Measurements from ENCODE around the gene SPOP.
A peak's percentile ranks its signal among the peaks of the same experiment; 100 is the strongest.
"Not testable (repeated sequence)": the region's sequence is repeated elsewhere in the genome, so short reads cannot be mapped to it uniquely, and the experiment has no call there.

SPOP gene

DNA sequence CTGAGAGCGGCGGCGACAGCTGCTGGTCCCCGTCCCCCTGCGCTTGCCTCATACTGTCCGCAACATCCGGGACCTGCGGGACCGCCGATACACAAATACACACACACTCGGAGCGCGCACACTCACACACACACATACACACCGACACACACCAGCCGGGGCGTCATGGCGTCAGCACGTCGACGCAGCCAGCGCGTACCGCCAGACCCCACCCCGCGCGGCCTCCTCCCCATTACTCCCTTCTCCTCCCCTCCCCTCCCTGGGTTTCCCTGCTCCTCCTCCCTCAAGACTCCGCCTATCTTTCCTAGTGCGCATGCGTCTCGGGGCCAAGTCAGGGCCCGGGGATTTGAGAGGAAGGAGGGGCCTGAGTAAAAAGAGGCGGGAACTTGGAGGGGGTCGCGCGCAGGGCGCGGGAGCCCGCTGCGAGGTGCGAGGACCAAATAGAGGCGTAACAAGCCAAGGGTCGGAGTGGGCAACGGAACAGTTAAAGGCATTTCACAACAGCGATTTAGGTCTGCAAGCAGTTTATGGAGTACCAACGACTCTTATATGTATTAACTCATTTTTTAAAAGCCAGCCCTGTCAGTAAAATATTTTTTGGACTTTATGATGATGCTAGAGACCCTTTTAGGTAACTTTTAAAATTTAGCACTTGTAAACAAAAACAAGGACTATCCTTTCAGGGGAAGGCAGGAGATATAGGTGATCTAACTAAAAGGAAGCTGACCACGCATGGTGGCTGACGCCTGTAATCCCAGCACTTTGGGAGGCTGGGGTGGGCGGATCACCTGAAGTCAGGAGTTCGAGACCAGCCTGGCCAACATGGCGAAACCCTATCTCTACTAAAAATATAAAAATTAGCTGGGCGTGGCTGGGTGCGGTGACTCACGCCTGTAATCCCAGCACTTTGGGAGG is at the start of gene SPOP:
SPOP (minus strand) TSS at position 165 of the 915 bp plus-strand sequence. CDS start 55,287 bp downstream, outside the sequence.
- peak; percentile 98 for DNase-seq (ENCODE audit: low read depth)

DNA sequence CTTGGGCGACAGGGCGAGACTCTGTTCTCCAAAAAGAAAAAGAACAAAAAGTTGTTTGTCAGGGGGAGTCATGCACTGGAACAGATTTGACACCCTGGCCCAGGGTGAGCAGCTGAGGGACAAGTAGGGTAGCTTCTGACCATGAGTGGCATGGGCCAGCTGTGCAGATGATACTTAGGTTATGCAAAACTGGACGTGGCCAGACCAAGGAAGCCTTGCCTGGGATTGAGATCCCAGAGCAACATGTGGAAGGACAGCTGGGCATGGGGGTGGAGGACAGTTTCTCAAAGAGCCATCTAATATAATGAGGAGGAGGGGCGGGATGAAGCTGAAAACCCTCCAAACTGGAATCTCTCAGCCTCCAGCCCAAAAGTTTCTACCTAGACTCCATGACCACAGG is 49.5 kb upstream of the SPOP start:
- no peak for DNase-seq (ENCODE audit: low read depth)

DNA sequence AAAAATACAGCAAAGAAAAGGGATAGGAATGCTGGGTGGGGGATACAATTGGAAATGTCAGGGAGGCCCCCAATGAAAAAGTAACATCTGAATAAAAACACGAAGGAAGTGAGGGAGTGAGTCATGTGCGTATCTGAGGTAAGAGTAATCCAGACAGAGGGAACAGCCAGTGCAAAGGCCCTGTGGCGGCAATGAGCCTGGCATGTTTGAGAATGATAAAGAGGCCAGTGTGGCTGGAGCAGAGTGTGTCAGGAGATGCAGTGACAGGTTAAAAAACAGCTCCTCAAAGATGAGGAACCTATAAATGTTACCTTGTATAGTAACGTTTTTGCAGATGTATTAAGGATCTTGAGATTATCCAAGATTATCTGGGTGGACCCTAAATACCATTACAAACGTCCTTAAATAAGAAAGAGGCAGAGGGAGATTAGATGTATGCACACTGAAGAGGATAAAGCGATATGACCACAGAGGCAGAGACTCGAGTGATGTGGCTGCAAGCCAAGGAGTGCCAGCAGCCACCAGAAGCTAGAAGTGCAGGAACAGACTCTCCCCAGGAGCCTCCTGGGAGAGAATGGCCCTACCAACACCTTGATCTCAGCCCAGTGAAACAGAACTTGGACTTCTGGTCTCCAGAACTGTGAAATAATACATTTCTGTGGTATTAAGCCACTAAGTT is 47.7 kb upstream of the SPOP start:
- DNase-seq (ENCODE audit: low read depth), result no peak

DNA sequence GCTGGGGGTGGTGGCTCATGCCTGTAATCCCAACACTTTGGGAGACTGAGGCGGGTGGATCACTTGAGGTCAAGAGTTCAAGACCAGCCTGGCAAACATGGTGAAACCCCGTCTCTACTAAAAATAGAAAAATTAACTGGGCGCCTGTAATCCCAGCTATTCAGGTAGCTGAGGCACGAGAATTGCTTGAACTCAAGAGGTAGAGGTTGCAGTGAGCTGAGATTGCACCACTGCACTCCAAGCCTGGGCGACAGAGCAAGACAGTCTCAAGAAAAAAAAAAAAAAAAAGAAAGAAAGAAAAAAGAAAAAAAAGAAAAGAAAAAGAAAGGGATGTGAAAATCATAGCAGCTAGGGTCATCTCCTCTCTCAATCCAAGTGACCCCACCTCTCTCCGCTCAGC is 46.7 kb upstream of the SPOP start:
- DNase-seq (ENCODE audit: low read depth), result not testable (repeated sequence)

DNA sequence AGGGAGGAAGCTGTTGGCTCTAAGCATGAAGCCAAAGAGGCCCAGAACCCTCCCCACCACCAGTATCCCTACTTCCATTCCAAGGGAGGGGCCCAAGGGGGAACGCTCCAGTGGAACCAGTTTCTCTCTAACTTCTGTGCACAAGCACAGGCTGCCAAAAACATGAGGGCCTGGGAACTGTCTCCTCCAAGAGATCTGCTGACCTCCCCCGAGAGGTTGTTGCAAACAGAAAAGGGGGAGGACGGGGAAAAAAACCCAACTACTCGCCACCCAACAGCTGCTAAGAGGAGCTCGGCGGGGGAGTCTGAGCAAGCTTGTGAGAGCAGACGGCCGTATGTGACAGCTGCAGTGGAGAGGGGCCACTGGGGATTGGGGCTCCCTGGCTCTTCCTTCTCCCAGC is 45.5 kb upstream of the SPOP start:
- no peak for DNase-seq (ENCODE audit: low read depth)

DNA sequence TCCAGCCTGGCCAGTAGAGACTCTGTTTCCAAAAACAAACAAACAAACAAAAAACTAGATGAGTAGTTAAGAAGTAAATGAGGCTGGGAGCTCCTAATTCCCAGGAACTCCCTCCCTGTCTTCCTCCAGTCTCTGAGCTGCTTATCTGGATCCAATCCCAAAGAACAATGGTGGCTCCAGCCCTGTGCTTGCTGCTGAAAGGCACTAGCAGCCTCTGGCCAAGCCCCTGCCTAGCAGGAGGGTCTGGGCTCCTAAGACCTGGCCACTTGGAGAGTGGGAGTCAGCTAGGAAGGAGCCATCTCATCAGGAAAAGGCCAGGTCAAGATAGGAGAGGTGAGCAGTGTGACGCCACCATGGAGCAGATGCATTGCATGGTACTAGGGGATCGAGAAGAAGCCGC is 44.2 kb upstream of the SPOP start:
- DNase-seq (ENCODE audit: low read depth), result no peak

DNA sequence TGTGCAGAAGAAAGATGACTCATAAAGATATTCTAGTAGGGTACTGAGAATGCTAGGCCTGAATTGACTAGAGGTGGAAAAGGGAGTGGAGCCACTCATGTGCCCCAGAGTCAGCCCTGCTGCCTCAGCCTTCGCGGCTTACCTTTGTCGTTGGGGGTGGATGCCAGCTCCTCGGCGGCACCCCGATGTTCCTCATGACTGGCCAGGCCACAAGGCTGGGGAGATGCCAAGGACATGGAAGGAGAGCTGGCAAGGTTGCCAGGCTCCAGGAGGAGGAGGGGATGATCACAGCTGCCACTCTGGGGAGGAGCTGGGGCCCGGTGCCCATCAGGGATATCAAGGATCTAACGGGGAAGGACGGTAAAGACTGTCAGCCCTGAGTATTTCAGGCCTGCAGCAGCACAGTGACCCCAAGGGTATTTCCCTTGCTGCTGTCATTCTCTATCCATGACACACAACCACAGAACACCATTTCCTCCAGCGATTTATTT is 39.5 kb upstream of the SPOP start:
- DNase-seq (ENCODE audit: low read depth), result no peak

DNA sequence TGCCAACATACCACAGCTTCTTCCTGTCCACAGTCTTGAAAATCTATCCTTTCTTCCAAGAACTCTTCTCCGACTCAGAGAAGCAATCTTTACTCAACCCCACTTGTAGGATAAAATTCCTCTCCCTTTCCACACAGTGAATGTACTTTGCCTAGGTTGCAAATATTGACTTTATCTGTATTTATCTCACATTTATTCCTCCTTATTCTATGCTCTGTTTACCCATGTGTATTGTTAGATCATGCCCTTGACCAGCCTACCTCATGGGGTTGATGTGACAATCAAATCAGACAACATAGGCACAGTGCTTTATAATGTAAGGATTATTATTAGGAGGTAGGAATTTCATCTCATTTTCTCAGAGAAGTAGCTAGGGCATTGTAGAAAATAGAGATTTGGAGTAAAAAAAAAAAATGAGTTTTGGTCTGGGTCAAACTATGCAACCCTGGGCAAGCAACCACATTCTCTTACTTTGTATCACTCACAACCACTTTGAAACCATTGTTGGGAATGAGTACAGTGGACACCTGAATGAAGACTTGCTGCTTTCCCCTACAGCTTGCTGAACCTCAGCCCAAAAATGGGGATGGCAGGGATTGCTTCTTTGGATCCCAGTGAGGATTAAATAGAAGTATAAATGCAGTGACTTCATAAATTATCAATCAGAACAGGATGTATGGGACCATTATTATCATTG is 38.9 kb upstream of the SPOP start:
- no peak for DNase-seq (ENCODE audit: low read depth)

DNA sequence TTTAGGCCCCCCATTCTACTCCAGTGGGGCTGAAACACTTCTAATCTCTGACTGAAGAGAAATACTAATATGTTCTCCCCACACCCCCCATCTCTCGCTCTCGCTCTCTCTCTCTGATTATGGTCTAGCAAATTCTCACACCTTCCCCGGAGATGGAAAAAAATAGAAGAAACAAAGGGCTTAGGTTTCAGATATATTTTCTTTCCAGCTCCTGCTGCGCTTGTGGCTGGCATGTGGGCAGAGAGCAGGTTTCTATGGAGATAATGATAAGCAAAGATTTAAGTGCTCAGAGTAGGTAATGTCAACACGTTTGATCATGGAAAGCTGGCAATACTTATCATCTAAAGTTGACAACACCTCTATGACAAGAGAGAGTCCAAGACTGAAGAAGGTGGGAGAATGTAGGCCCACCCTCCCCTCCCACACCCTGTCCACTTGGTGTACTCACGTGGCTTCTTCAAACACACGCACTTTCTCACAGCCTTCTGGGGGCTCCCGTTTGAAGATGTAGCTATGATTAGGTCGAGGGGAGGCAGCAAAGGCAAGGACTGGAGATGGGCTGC is 37.9 kb upstream of the SPOP start:
- DNase-seq (ENCODE audit: low read depth), result no peak

DNA sequence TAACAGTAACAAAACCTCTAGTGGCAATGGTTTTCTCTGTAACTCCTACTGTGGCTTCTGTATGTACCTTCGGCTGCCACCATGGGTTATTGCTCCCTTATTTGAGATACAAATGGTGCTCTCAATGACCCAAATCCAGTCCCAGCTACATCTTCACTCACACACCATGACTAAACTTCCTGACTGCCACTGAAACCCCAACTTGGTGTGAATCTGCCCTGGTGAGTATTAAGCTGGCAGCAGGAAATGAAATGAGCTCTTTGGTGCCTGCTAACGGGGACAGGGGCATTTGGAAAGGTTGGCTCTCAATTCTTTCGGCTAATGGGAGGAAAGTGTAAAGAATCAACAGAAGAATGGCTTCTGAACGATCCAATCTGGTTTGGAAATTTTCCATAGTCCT is 37.3 kb upstream of the SPOP start:
- DNase-seq (ENCODE audit: low read depth), result no peak

DNA sequence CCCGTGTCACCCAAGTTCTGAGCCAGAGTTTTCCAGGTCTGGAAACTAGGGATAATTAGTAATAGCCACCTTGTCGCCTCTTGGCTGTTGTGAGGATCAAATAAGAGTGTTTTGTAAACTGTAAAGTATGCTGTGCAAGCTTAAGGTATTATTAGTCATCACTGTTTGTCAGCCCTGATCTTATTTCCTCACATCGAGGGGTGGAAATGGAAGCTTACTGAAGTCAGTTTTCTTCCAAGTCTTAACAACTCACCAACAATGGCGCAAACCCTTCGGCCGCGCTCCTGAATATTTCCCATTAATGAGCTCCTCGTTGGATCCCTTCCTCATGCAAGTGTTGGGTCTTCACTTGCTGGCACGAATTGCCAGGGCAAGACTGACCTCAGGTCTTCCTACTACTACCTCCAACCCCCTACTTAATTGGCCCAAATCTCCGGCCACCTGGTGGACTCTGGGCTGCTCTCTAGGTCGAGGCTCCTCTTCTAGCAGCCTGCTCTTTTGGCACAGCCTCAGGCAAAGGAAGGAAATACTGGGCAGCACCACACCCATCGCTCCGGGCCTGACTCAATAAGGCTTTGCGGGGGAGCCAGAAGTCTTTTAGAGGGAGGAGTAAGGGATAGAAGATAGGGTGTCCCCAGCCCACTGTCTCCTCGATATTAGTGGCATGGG is 30.8 kb upstream of the SPOP start:
- no peak for DNase-seq (ENCODE audit: low read depth)

DNA sequence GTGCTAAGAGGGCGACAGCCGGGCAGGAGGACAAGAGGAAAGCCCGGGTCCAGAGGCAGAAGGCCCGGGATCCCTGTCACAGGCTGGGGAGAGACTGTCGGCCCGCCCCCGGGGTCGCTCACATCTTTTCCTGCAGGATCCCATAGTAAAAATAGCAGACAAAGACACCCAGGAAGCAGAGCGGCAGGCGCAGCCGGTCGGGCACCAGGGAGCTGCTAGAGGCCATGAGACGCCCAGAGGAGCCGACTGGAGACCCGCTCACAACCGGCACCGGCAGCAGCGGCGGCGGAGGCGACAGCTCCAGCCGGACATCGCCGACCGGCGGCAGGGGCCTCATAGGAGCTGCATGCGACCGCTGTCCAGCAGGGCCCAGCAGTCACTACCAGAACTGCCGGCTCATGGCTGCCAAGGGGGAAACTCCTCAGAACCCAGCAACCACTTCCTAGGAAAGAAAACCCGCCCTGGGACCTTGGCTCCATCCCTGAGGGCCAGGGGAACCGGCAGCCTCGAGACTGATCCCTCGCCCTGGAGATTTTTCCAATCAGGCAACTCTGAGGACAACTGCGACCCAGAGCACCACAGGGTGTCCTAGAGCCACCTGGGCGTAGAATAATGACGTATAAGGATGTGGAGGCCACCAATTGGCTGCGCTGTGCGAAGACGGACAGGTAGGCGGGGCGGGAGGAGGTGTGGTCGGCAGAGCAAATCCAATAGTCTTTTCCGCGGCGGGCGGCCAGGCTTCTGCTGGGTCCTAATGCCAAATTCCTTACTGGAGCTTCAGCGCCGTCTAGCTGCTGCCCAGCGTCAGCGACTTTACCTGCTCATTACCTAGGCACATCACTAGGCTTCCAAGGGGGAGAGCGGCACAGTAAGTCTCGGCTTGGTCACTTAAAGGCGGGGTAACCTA is 30.0 kb upstream of the SPOP start, which contains the start of gene SLC35B1:
SLC35B1 (minus strand) TSS at position 357 of the 907 bp plus-strand sequence; CDS start at position 226, 131 bp downstream.
- DNase-seq (ENCODE audit: low read depth), result peak; percentile 97

DNA sequence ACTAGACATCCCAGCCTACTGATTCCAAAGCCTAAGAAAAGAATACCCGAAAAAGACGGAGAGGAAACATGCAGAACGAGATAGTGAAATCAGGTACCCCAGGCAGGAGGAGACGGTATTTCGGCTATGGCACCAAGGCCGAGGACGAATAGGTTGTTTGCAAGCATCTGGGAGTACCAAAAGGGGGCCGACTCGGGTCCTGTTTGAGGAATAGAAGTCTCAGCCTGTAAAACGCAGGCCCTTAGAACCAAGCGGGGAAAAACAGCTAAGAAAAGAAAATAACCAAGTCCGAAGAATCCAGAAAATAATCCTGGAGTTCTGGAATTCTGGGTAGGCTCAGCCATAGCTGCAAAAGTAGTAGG is 29.3 kb upstream of the SPOP start:
- no peak for DNase-seq (ENCODE audit: low read depth)

DNA sequence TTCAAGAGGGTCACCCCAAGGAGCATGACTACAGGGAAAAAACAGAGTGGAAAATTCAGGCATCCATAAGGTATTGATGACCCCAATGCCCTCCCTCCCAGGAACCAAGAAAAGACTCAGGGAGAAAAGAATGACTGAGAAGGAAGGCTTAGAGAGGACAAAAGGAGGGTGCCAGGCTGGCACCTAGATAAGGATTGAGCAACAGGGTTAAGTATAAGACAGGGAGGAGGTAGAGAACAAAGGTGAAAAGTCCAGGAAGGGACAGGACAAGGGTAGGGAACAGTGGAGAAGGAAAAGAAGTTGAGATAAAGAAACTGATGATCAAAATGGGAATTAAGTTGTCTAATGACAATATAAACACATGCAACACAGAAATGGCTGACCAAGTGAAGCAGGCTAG is 27.4 kb upstream of the SPOP start:
- DNase-seq (ENCODE audit: low read depth), result no peak

DNA sequence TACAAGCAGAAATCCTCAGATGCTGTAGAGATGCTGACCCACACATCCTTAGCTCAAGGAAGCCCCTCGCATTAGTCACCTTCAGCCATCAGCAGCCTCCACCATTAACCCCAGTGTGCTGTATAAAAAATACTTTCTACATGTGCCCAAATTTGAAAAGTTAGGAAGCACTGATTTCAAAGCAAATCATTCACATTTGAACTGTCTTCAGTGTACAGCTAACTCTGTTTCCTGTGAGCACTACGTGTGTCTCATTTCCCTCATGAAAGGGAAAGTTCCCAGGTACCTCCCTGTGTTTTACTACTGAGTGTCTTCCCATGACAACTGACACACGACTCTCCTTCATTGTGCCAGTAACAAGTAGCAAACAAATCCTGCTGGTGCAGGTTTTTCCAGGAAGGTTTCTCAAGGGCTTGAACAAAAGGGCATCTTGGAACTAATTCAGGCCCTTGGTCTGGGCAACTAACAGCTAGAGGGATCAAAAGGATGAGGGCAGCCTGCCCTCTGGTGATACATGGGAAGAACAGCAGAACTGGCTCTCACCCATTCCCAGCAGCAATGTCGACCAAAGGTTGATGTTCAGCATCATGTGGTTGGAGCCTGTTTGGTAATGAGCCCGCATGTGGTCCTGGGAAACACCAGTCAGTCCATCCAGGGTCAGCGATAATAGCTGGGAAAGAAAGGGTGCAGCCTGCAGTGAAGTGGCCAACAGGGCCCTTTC is 25.8 kb upstream of the SPOP start:
- no peak for DNase-seq (ENCODE audit: low read depth)

DNA sequence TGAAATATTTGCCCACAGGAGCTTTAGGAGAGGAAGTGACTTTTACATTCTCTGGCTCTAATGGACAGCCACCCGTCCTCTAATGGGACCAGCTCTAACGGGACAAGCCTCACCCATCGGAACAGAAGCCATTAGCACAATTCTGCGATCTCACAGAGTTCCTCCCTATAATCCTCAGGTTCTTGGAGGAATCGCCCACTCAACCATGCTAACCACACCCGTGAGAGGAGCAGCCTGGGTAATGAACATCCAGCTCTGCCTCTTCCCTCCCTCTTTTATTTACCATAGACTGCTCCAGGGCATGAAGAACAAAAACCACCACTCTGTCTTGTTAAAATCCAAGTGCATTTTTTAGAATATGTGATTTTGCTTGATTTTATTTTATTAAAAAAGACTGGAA is 23.1 kb upstream of the SPOP start:
- DNase-seq (ENCODE audit: low read depth), result no peak

DNA sequence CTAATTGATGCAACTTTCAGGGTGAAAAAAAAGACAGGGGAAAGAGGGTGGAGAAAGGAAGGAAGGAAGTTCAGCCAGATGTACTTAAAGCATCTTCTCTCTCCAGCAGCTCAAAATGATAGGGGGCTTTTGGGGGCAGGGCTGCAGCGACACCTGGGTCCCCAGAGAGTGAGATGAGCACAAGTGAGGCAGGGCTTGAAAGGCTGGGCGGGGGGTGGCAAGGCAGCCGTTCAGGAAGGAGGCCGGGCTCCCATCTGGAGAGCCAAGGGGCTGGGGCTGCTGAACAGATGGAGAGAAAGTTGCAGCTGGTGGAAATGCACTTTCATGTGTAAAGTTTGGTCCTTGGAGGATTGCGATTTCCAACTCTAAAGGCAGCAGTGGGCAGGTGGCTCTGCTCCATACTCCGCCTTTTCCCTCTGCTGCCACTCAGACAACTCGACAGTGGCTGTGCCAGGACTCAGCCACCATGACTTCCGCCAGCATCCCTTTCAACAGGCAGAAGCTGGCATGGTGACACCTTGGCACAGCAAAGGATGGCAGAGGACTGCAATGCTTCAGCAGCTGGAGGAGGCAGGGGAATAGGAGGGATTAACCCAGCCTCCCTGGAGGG is 22.2 kb upstream of the SPOP start:
- no peak for DNase-seq (ENCODE audit: low read depth)

DNA sequence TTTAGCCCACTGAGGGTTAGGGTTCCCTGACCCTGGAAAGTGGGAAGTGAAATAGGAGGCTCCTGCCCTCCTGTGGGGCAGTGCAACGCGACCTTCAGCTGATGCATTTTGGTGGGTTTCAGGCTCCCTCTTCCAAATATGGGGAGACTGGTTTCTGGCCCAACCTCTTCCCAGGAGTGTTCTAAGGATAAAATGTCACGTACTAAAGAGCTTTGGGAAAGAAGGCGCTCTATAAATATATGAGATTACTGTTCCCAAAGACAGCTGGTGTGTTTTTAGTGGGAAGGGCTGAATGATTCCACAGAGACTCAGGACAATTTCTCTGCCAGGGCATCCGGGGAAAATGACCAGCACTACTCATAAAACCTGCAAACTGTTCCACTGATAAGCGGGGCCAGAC is 20.1 kb upstream of the SPOP start:
- DNase-seq (ENCODE audit: low read depth), result no peak

DNA sequence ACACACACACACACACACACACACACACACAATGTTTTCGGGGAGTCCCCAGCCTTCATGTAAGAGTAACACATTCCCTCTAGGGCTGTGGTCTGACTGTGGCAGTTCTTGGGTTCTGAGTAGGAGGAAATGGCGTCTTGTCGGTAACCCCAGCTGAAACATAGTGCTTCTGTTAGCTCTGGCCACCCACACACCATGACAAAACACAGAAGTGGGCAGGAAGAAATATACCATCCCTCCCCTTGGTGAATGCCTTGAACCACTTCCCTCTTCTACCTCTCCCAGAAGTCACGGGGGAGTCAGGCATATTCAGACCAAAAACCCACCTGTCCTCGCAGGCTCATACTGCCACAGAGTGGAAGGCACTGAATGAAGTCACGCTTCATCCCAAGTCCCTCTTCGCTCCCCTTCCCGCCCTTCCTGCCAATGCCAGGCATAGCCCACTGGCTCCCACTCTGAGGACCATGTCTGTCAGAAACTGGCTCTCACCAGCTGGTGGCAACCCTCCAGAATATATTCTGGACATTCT is 18.4 kb upstream of the SPOP start:
- DNase-seq (ENCODE audit: low read depth), result peak; percentile 68

Data from activated T-cell treated with anti-CD3 and anti-CD28 coated beads for 48 hours (primary cell).